ENCODE results near the gene EFHD2. TPM values are rescaled to one million over a fixed set of nuclear protein-coding genes. Genes with fewer than 3 reads are reported as not detected.

EFHD2 gene
- total RNA-seq, 1 donor from 2014 or later: 57.2 TPM

DNA sequence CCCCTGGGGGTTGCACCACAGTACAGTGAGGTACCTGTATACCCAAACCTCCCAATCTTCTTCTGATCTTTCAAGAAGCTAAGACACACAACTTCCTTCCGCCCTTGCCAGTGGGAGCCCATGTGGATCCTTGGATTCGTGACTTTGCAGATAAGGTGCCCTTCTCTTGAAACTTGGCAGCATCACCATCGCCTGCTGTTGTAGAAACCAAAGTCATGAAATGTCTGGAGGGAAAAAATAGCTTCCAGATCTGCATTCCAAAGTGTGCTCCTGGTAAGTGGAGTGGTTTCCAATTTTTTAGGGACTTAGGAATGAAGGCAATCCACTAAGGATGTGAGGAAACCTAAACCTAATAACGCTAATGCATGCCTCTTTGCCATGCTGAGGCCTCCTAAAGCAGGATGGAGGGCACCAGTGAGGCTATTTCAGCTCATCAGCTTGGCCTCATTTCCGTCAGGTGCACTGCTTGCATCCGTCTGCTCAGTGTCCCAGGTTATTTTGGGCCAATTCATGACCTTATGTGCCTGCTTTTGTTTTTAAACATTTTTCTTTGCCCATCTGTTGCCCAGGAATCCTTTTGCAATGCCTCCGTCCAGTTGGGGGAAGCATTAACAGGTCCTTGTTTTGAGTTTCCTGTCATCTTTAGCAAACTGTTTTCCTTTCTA is 8.2 kb upstream of the EFHD2 start:
- H3K36me3 ChIP-seq: peaks cover 0 to 4% of the 10 kb centered on the region in 2 donors
- no peak for DNase-seq (ENCODE audit: extremely low spot score in 2 of 2)
- H3K27ac ChIP-seq: no peak overlapping the region
- TF ChIP-seq POLR2A (IDR thresholded peaks at IDR 0.05): no peak
- H3K4me1 ChIP-seq: peaks cover 5% of the 10 kb centered on the region
- no peaks in the 10 kb centered on the region for H3K27me3 ChIP-seq
- no peaks in the 10 kb centered on the region for H3K9me3 ChIP-seq
- no peak overlapping the region for H3K4me3 ChIP-seq
- intact Hi-C loops (cut with DNase I): no loop called here

DNA sequence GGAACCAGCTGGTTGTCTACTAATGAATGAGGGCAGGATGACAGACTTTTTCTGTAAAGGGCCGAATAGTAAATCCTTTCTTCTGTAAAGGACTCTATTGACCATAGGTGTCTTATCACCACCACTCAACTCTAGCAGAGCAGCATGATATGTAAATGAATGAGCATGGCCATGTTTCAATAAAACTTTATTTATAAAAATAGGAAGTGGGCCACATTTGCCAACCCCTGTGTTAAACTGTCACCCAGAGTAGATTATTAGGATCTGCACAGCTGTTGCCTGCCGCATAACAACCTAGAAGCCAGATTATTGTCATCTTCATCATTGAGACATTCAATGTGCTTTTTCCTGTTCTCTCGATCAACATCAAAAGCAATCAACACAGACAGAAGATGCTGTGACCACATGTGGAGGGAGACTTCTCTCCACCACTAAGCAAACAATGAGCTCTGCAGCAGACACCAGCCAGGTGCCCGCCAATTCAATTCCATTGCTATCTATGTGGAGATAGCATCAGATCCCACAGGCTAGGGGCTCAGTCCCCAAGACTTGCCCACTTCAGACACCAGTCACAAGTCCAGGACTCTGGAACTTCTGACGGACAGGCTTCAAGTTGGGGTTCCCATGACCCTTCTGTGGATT is 6.8 kb upstream of the EFHD2 start:
- TF ChIP-seq, protein P1, sequence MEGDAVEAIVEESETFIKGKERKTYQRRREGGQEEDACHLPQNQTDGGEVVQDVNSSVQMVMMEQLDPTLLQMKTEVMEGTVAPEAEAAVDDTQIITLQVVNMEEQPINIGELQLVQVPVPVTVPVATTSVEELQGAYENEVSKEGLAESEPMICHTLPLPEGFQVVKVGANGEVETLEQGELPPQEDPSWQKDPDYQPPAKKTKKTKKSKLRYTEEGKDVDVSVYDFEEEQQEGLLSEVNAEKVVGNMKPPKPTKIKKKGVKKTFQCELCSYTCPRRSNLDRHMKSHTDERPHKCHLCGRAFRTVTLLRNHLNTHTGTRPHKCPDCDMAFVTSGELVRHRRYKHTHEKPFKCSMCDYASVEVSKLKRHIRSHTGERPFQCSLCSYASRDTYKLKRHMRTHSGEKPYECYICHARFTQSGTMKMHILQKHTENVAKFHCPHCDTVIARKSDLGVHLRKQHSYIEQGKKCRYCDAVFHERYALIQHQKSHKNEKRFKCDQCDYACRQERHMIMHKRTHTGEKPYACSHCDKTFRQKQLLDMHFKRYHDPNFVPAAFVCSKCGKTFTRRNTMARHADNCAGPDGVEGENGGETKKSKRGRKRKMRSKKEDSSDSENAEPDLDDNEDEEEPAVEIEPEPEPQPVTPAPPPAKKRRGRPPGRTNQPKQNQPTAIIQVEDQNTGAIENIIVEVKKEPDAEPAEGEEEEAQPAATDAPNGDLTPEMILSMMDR (IDR thresholded peaks at IDR 0.05): no peak
- TF ChIP-seq POLR2A (IDR thresholded peaks at IDR 0.05): no peak
- no peak for TF ChIP-seq POLR2AphosphoS5 (IDR thresholded peaks at IDR 0.05; ENCODE audit: insufficient read depth in 1 of 2, low read depth in 1 of 2)
- Histone ChIP-seq H3K27ac (no peak overlapping the region), H3K36me3 (peaks cover 0 to 4% of the 10 kb centered on the region in 2 donors), H3K9me3 (no peaks in the 10 kb centered on the region), H3K27me3 (no peaks in the 10 kb centered on the region), H3K4me1 (peaks cover 18% of the 10 kb centered on the region), H3K4me3 (no peak overlapping the region)
- DNase-seq (ENCODE audit: extremely low spot score in 2 of 2): no peak
- intact Hi-C loops (cut with DNase I): no loop called here

DNA sequence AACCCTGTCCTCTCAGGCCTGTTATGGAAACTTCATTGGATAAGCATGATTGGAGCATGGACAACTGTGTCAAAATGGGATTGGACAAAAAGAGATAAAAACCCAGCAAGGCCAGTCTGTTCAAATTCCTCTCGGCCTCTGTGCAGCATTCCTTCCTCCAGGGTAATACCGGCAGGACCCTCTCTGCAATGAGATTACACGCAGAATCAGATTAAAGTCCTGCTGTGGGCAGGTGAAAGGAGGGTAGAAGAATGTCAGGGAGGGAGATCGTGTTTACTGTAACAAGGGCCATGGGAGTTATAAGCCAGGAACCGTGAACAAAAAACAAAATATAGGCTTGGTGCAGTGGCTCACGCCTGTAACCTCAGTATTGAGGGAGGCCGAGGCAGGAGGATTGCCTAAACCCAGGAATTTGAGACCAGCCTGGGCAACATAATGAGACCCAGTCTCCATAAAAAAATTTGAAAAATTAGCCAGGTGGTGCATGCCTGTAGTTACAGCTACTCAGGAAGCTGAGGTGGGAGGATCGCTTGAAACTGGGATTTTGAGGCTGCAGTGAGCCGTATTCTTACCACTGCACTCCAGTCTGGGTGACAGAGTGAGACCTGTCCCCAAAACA is 5.6 kb upstream of the EFHD2 start:
- no peak overlapping the region for H3K4me3 ChIP-seq
- H3K27ac ChIP-seq: no peak overlapping the region
- DNase-seq (ENCODE audit: extremely low spot score in 2 of 2): no peak
- no peaks in the 10 kb centered on the region for H3K9me3 ChIP-seq
- H3K4me1 ChIP-seq: peaks cover 27% of the 10 kb centered on the region
- no peaks in the 10 kb centered on the region for H3K27me3 ChIP-seq
- no peak for TF ChIP-seq POLR2AphosphoS5 (IDR thresholded peaks at IDR 0.05; ENCODE audit: insufficient read depth in 1 of 2, low read depth in 1 of 2)
- TF ChIP-seq, protein P1 (IDR thresholded peaks at IDR 0.05): no peak
- no peak for TF ChIP-seq POLR2A (IDR thresholded peaks at IDR 0.05)
- peaks cover 0 to 4% of the 10 kb centered on the region in 2 donors for H3K36me3 ChIP-seq
- intact Hi-C loops (cut with DNase I): no loop called here

DNA sequence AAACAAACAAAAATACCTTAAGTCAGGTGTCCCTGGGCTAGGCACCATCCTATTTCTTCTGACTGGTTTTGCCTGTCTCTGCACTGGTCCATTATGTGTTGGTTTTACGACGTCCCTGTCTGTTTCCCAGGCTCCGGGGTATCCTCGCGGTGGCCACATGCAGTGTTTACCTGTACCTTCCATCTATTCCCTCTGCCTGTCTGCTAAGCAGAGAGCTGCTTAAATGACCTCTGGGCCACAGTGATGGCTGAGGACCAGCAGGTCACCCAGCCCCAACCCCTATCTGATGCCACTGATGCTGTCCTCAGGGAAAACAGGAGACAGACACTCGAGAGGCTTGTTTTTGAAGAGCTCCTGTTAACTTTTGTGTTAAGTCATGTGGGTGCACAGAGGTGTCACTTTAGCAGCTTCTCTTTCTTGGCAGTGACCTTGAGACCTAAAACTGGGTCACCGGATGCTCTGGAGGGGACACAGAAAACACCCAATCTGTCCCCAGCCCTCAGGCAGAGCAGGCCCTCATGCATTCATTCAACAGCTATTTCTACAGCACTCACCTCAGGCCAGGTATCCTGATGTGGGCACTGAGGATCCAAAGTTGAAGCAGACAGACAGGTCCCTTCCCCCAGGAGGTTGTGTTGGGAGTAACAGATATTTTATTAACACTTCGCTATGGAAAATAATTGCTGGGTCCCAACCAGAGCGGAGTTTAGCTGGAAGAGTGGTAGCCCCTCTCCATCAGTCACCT is 4.4 kb upstream of the EFHD2 start:
- Histone ChIP-seq H3K4me1 (peaks cover 31% of the 10 kb centered on the region), H3K4me3 (no peak overlapping the region), H3K9me3 (no peaks in the 10 kb centered on the region), H3K27me3 (no peaks in the 10 kb centered on the region), H3K36me3 (no peaks in the 10 kb centered on the region), H3K27ac (no peak overlapping the region)
- intact Hi-C loops (cut with DNase I): no loop called here
- TF ChIP-seq, protein P1 (IDR thresholded peaks at IDR 0.05): no peak
- no peak for TF ChIP-seq POLR2A (IDR thresholded peaks at IDR 0.05)
- TF ChIP-seq POLR2AphosphoS5 (IDR thresholded peaks at IDR 0.05; ENCODE audit: insufficient read depth in 1 of 2, low read depth in 1 of 2): no peak
- DNase-seq (ENCODE audit: extremely low spot score in 2 of 2): no peak

All from vagina (tissue), 2 donors.